Stimulated activated CD8-positive, alpha-beta memory T cell treated with anti-CD3 and anti-CD28 coated beads, Interleukin-4, amount 100 ng/mL, for 24 hours (primary cell): ENCODE measurements around the gene MYH7.
"Not testable (repeated sequence)": the region's sequence is repeated elsewhere in the genome, so short reads cannot be mapped to it uniquely, and the experiment has no call there.

Source experiments
- DNase-seq: peaks from one replicate; pipeline ENCODE4 v3.0.0-alpha.2; 2020; ENCODE audit warnings: low read depth

The MYH7 gene

DNA sequence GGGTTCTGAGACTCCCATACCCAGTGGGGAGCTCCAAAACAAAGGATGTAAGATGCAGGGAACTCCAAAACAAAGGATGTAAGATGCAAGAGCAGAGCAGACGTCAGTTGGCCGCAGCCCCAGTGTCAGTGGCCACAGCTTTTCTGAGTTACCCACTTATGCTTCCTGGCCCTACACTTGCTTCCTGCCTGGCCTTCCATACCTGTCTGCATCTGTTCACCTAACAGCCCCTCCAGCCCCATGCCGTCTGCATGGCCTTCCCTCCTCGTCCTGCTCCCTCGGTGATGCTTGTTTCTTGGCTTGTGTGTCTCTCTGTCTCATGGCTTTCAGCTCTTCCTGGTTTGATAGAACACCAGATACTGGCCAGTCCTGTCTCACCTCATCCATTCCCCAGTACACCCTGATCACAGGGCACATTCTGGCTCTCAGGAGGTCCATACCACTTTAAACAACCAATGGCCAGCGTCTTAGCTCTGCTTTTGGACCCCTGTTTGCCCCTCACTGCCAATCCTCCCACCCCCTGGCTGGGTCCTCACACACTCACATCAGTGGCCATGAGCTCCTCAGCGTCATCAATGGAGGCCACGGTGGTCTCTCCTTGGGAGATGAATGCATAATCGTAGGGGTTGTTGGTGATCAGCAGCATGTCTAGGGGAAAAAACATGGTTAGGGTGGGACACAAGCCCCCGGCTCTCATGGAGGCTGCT, 5.3 kb downstream of the MYH7 start:
- no peak for DNase-seq

DNA sequence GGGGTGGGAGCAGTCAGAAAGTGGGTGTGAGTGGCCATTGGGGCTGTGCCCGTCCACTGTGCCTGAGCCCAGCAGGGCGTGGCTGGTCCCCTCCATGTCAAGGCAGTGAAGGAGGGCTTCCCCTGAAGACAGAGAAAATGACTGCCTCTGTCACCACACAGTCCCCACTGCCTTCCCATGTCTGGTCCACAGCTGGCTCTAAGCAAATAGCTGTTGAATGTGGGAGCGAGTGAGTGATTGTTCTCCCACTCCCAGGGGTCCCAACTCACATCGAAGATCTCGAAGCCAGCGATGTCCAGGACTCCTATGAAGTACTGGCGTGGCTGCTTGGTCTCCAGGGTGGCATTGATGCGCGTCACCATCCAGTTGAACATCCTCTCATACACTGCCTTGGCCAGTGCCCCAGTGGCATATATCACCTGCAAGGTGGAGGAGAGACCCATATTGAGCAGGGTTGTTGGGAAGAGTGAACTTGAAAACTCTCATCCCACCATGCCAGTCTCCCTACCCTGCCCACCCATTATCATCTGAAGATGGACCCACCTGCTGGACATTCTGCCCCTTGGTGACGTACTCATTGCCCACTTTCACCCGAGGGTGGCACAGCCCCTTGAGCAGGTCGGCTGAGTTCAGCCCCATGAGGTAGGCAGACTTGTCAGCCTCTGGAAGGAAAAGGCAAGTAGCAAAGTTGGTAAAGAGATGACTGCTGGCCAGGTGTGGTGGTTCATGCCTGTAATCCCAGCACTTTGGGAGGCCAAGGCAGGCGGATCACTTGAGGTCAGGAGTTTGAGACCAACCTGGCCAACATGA, 6.6 kb downstream of the MYH7 start:
- DNase-seq = no peak

DNA sequence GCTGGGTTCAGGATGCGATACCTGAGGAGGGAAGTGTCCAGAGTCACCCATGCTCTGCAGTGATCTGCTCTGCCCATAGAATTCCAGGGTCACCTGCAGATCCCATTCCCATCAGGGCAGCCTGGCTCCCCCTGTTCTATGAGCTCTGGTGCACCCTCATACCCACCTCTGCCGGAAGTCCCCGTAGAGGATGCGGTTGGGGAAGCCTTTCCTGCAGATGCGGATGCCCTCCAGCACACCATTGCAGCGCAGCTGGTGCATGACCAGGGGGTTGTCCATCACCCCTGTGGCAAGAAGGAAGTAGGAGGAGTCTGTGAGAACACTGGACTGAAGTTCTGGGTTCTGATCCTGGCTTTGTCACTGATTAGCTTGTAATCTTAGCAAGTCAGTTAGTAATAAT, 9.7 kb downstream of the MYH7 start:
- DNase-seq = not testable (repeated sequence)

DNA sequence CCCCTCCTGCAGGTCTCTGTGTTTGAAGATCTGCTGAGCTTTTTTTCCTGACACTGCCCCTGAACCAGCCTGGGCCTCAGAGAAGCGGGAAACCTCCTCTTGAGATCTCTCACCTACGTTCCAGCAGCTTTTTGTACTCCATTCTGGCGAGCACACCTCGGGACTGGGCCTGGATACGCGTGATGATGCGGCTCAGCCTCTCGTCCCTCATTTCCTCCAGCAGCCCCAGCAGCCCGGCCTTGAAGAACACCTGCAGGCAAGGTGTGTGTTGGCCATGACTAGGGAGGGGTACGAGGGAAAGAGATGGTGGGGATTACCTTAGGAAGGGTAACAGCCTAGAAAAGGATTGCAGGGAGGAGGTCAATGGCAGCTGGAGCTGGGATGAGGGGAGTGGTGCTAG, 10.3 kb downstream of the MYH7 start:
- DNase-seq = no peak

GRCh38 chr14:23423657-23424056, 11.8 kb downstream of the MYH7 start:
- no peak for DNase-seq

DNA sequence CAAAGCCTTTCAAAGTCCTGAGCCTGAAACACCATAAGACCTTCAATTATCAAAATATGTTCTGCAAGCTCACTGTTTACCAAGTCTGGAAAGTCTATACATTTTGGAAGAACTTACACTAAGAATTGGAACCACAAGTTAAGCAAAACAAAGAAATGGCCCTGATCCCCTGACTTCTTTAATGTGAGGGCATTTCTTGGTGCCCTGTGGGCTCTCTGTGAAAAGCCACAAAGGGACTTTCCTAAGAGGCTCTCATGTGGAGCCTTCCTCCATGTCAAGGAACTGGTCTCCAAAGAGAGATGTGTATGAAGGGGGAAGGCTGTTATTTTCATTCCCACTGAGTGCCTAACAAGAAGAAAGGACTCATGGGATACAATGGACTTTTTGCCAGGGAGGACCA, 13.9 kb downstream of the MYH7 start:
- DNase-seq = no peak

DNA sequence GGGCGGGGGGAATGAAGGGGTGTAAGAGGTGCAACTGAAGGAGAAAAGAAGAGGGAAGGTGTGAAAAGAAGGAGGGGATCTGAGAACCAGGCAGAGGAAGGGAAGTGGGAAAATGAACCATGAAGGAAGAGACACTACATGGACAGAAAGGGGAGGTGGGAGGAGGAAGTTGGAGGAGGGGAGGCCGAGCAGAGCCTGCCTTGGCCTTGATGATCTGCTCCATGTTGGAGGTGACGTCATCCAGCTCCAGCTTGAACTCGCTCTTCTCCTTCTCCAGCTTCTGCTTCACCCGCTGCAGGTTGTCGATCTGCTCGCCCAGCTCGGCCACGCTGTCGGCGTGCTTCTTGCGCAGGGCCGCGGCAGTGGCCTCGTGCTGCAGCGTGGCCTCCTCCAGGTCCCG, 15.8 kb downstream of the MYH7 start:
- DNase-seq = not testable (repeated sequence)

DNA sequence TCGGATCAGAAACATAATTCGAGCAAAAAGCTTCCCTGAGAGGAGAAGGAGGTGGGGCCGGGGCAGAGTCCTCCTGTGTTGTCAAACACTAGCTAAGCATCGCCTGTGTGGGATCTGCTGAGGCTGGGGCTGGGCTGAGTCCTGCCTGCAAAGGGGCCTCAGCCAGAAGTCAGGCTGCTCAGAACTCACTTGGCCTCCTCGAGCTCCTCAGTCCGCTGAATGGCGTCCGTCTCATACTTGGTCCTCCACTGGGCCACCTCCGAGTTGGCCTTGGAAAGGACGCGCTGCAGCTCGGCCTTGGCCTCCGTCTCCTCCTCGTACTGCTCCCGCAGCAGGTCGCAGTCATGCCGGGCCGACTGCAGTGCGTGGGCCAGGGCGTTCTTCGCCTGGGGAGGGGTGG, 17.4 kb downstream of the MYH7 start:
- no peak for DNase-seq

DNA sequence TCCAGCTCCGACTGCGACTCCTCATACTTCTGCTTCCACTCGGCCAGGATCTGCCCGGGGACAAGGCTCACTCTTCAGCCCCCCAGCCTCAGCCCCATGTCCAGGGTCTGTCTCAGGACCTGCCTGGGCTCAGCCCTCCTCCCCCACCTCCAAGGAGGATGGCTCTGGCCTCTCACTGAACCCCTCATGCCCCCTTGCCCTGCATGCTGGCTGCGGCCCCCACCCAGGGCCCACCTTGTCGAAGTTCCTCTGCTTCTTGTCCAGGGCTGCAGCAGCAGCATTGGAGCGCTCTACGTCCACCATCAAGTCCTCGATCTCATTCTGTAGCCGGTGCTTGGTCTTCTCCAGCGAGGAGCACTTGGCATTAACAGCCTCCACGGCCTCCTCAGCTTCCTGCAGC, 18.2 kb downstream of the MYH7 start:
- not testable (repeated sequence) for DNase-seq

DNA sequence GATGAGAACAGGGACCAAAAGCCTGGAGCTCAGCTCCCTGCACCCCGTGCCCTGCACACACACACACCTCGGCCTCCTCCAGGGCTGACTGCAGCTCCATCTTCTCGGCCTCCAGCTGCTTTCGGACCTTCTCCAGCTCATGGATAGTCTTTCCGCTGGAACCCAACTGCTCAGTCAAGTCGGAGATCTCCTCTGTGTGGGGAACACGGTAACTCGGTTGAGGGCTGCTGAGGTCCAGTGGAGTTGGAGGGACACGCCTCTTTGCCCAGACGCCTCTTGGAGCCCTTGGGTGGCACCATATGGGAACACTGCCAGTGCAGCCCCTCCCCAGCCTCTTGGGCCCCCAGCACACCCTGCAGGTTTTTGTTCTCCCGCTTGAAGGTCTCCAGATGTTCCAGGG, 18.7 kb downstream of the MYH7 start:
- no peak for DNase-seq

DNA sequence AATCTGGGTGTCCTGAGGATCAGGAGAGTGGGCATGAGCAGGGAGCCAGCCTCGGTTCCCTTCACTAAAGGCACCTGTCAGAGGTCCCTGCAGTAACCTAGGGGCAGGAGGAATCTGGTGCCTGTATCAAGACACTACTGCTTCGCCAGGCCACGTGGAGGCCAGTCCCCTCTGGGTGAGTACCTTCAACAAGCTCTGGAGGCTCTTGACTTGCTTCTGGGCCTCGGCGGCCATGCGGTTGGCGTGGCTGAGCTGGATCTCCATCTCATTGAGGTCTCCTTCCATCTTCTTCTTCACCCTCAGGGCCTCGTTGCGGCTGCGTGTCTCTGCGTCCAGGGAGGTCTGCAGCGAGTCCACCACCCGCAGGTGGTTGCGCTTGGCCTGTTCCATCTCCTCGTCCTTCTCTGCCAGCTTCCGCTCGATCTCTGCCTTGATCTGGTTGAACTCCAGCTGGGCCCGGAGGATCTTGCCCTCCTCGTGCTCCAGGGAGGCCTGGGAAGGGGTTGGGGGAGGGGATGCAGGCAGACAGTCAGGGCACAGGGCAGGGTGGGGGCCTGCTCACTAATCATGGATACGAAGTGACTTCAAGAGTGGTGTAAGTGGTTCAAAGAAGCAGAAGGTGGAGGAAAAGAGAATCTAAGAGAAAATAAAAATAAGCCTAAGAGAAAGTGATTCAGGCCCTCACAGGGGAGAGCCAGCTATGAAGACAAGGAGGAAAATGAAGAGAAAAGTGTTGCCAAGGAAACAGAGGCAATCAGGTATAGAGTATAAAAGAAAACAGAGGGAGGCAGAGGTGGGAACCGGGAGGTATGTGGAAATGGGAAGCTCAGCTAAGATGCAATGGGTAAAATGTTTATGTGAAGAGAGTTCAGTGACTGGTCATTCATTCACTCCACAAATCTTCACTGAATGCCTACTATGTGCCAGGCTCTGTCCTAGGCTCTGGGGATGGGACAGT, 19.4 kb downstream of the MYH7 start:
- no peak for DNase-seq

DNA sequence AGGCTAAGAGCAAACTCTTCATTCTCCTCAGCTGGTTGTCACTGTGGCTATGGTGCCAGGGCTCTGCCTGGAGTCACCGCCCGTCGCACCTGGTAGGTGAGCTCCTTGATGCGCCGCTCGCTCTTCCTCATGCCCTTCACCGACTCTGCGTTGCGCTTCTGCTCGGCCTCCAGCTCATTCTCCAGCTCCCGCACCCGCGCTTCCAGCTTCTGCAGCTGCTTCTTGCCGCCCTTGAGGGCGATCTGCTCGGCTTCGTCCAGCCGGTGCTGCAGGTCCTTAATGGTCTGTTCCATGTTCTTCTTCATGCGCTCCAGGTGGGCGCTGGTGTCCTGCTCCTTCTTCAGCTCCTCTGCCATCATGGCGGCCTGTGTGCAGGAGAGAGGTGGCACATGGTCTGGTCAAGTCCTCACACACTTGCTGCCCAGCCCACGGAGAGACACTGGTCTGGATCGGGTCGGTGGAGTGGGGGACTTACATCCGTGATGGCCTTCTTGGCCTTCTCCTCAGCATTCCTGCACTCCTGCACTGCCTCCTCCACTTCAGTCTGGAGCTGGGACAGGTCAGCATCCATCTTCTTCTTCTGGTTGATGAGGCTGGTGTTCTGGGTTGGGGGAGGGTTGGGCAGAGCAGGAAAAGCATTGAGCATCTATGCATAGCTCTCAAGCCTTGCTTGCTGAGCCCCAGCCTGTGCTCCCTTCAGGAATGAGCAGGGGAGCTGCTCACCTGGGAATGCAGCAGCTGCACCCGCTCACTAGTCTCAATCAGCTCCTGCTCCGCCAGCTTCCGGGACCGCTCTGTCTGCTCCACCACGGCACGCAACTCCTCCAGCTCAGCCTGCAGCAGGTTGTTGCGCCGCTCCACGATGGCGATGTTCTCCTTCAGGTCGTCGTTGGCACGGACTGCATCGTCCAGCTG, 20.3 kb downstream of the MYH7 start:
- DNase-seq = no peak

GRCh38 chr14:23414254-23414653, 21.2 kb downstream of the MYH7 start:
- DNase-seq = no peak

- no peak for DNase-seq
These were observed 21.8 kb downstream of the MYH7 start for GRCh38 chr14:23413681-23414080.

DNA sequence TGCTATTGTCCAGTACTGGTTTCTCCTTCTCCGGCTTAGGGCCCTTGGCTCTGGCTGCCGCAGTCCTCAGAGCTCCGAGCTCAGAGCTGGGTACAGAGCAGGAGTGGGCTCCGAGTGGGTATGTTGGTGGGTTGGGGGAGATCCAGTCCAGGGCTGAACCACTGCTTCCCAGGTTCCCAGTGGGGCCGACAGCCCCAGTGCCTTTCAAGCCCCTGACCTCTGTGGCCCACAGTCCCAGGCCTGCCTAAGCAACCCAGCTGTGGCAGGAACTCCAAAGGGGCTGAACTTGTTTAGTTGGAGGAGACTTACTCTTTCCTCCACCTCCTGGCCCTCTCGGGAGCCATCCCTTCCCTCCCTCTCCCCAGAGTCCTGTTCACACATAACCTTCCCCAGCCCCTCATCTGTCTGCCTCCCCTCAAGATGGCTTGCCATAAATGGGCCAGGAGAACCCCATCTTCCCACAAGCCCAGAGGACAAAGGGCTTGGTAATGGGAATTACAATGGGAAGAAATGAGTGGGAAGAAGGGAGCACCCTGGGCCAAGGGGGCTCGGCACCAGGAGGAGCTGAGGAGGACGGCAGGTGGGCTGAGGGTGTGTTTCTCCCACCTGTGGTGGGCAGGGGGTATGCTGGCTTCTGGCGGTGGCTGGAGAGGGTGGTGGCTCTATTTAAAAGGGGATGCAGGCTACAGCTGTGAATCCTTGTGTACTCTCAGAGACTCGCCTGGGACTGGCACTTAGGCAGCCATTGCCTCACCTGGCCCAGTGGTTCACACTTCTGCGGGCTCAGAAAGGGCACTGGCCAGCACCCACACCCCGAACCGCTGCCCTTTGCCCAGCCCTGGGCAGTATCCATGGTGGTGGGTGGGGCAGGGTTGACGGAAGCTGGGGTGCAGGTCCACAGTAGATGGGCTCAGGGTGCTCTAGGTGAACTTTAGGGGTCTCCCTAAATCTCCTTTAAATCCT, 23.6 kb downstream of the MYH7 start:
- DNase-seq = no peak

DNA sequence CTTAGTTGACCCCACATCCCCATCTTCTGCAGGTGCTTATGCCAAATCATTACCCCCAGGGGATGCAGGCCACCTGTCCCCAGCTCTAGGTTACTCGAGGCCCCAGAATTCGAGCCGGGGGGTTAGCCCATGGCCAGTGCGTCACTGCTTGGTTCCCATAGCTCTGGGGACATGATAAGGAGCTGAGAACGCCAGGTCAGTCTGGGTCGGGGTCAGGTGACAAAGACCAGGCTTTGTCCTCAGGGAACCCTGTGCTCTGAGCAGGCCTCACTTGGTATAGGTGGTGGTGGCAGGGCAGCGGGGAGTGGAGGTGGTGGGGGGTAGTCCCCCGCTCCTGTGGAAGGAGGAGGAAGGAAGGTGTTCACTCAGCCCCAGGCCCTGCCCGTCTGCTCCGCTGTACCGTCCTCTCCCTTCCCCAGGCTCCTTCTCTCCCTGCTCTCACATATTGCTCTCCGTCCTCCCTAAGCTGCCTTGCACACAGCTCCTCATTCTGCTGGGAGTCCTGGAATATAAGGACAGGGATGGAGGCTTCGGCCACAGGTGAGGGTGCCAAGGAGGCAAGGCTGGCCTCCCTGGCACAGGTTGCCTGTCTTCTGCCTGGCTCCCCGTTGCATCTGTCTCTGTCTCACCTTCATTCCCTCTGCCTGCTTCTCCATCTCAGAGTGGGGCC, 25.4 kb downstream of the MYH7 start:
- DNase-seq = no peak

GRCh38 chr14:23409475-23409874, 26.0 kb downstream of the MYH7 start:
- DNase-seq = no peak

DNA sequence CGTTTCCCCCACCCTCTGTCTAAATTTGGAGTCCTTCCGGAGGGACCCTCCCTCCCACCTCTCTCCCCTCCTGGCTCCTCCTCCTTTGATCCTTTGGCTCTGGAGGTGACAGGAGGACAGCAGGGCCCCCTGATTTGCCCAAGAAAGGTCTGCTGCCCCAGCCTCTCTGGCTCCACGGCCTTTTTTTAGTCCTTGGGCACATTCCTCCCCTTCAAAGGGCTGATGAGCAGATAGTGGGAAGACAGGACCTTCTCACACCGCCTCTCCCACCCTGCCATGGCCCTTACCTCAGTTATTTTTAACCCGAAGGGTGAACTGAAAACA, 27.2 kb downstream of the MYH7 start:
- no peak for DNase-seq

GRCh38 chr14:23407516-23408306, 27.7 kb downstream of the MYH7 start, which contains the start of gene MYH6:
Gene MYH6, minus strand, starts transcription at chr14:23408273. Its CDS starts 1,050 bp downstream, at chr14:23407223.
- no peak for DNase-seq
